Measurements from ENCODE around the gene TDRD1. TPM values are rescaled to one million over a fixed set of nuclear protein-coding genes. Genes with fewer than 3 reads are reported as not detected.

Gene TDRD1
- total and polyA plus RNA-seq, 4 donors, result 0.01 to 0.17 (median 0.07) TPM

GRCh38 chr10:114272696-114273095 lies 93.5 kb downstream of the TDRD1 start:
- no peak for DNase-seq (ENCODE audit: low spot score)
- Histone ChIP-seq H3K27ac (ENCODE audit: low read depth in 1 of 2, low read length in 2 of 2) (no peak overlapping the region), H3K36me3 (ENCODE audit: control insufficient read depth in 4 of 4, insufficient read depth in 3 of 4, low read depth in 1 of 4, low read length in 3 of 4) (no peaks in the 10 kb centered on the region), H3K4me1 (ENCODE audit: control insufficient read depth in 4 of 4, insufficient read depth in 4 of 4, low read length in 3 of 4) (no peaks in the 10 kb centered on the region), H3K9ac (ENCODE audit: low read depth in 1 of 2, low read length in 2 of 2) (no peak overlapping the region), H3K27me3 (ENCODE audit: control insufficient read depth in 4 of 4, insufficient read depth in 4 of 4, low read length in 3 of 4) (peaks cover 0 to 6% (median 0%) of the 10 kb centered on the region in 4 donors), H3K4me3 (ENCODE audit: low read depth in 1 of 3, low read length in 3 of 3) (no peak overlapping the region), H3K9me3 (ENCODE audit: control insufficient read depth in 4 of 4, low read length in 3 of 4) (no peaks in the 10 kb centered on the region)
- TF ChIP-seq GABPA (IDR thresholded peaks at IDR 0.05 in 1 of 2, conservative IDR thresholded peaks at IDR 0.05 in 1 of 2), result no peak
- TF ChIP-seq JUND (IDR thresholded peaks at IDR 0.05), result no peak
- no peak for TF ChIP-seq ZBTB33 (IDR thresholded peaks at IDR 0.05)
- TF ChIP-seq RXRA (IDR thresholded peaks at IDR 0.05), result no peak
- no peak for TF ChIP-seq RAD21 (IDR thresholded peaks at IDR 0.05)
- TF ChIP-seq REST (IDR thresholded peaks at IDR 0.05), result no peak
- no peak for TF ChIP-seq MAX (IDR thresholded peaks at IDR 0.05)
- no peak for TF ChIP-seq HNF4A (conservative IDR thresholded peaks at IDR 0.05)
- TF ChIP-seq YY1 (IDR thresholded peaks at IDR 0.05), result no peak
- no peak for TF ChIP-seq NR2F2 (IDR thresholded peaks at IDR 0.05)
- TF ChIP-seq EGR1 (IDR thresholded peaks at IDR 0.05; ENCODE audit: low read depth in 2 of 2), result no peak
- 88% methylated on average over 6 of the region's 6 CpGs for WGBS

- Histone ChIP-seq H3K27ac (ENCODE audit: low read depth in 1 of 2, low read length in 2 of 2) (no peak overlapping the region), H3K36me3 (ENCODE audit: control insufficient read depth in 4 of 4, insufficient read depth in 3 of 4, low read depth in 1 of 4, low read length in 3 of 4) (no peaks in the 10 kb centered on the region), H3K4me1 (ENCODE audit: control insufficient read depth in 4 of 4, insufficient read depth in 4 of 4, low read length in 3 of 4) (no peaks in the 10 kb centered on the region), H3K9me3 (ENCODE audit: control insufficient read depth in 4 of 4, low read length in 3 of 4) (no peaks in the 10 kb centered on the region), H3K27me3 (ENCODE audit: control insufficient read depth in 4 of 4, insufficient read depth in 4 of 4, low read length in 3 of 4) (peaks cover 0 to 6% (median 0%) of the 10 kb centered on the region in 4 donors), H3K9ac (ENCODE audit: low read depth in 1 of 2, low read length in 2 of 2) (no peak overlapping the region), H3K4me3 (ENCODE audit: low read depth in 1 of 3, low read length in 3 of 3) (no peak overlapping the region)
- no peak for DNase-seq (ENCODE audit: low spot score)
- WGBS, result 76% methylated on average over 3 of the region's 3 CpGs
- TF ChIP-seq GABPA (IDR thresholded peaks at IDR 0.05 in 1 of 2, conservative IDR thresholded peaks at IDR 0.05 in 1 of 2) (no peak), EGR1 (IDR thresholded peaks at IDR 0.05; ENCODE audit: low read depth in 2 of 2) (no peak)
These were observed 94.8 kb downstream of the TDRD1 start for GRCh38 chr10:114273910-114274309.
